ENCODE results near the gene MT3. TPM values are rescaled to one million over a fixed set of nuclear protein-coding genes. Genes with fewer than 3 reads are reported as not detected.
A peak's percentile ranks its signal among the peaks of the same experiment; 100 is the strongest.

MT3 gene
- total and polyA plus RNA-seq, 2 experiments from 2014 or later, result not detected

DNA sequence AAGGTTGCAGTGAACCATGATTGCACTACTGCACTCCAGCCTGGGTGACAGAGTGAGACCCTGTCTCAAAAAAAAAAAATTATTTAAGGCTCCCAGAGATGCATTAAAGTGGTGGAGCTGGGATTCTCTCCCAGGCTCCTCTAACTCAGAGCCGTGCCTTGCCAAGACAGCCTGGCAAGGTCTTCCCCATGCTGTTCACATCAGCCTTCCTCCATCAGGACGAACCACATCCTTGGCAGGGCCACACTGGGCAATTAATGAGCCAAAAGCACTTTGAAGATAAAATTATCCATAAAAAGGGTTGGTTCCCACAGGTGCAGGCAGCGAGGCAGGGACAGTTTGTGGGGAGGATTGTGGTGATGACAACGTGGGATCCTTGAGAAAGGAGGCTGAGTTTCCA is 49.7 kb upstream of the MT3 start:
- no peak overlapping the region for H3K4me2 ChIP-seq
- no peaks in the 10 kb centered on the region for H3K4me1 ChIP-seq (ENCODE audit: insufficient read depth)
- Mint-ChIP-seq H3K27me3 (ENCODE audit: insufficient read depth, low read depth, poor library complexity) (peaks cover 4% of the 10 kb centered on the region), H3K9me3 (peaks cover 3% of the 10 kb centered on the region; the same call in 2 of the 3 replicates), H3K4me1 (peaks cover 6% of the 10 kb centered on the region; the same call in 2 of the 3 replicates), H3K4me3 (no peak overlapping the region), H3K27ac (no peak overlapping the region), H3K36me3 (ENCODE audit: low read depth) (no peaks in the 10 kb centered on the region)
- ATAC-seq (no peak), DNase-seq (ENCODE audit: low spot score) (no peak)
- no peak overlapping the region for H2AFZ ChIP-seq
- H3K9me2 ChIP-seq (ENCODE audit: insufficient read depth), result no peaks in the 10 kb centered on the region
- no peaks in the 10 kb centered on the region for H3F3A ChIP-seq (replicated peaks; ENCODE audit: low read depth)
- TF ChIP-seq ETS1 (IDR thresholded peaks at IDR 0.05), result no peak
- H4K20me1 ChIP-seq (replicated peaks; ENCODE audit: insufficient read depth), result no peaks in the 10 kb centered on the region
- H3K27me3 ChIP-seq (ENCODE audit: insufficient read depth), result no peaks in the 10 kb centered on the region
- no peaks in the 10 kb centered on the region for H3K79me2 ChIP-seq (replicated peaks; ENCODE audit: insufficient read depth)
- no peaks in the 10 kb centered on the region for H3K36me3 ChIP-seq (ENCODE audit: insufficient read depth)
- H3K27ac ChIP-seq (ENCODE audit: low read depth), result no peak overlapping the region
- H3K4me3 ChIP-seq, result no peak overlapping the region

GRCh38 chr16:56542039-56542438 is 47.3 kb upstream of the MT3 start:
- DNase-seq (ENCODE audit: low spot score), result no peak
- Histone ChIP-seq H4K20me1 (replicated peaks; ENCODE audit: insufficient read depth) (no peaks in the 10 kb centered on the region), H2AFZ (no peak overlapping the region), H3K9me2 (ENCODE audit: insufficient read depth) (no peaks in the 10 kb centered on the region), H3F3A (replicated peaks; ENCODE audit: low read depth) (peaks cover 10% of the 10 kb centered on the region; the same call in 1 of the 2 replicates), H3K79me2 (replicated peaks; ENCODE audit: insufficient read depth) (no peaks in the 10 kb centered on the region), H3K27me3 (ENCODE audit: insufficient read depth) (no peaks in the 10 kb centered on the region), H3K36me3 (ENCODE audit: insufficient read depth) (no peaks in the 10 kb centered on the region), H3K4me3 (no peak overlapping the region), H3K4me1 (ENCODE audit: insufficient read depth) (peaks cover 11% of the 10 kb centered on the region), H3K27ac (ENCODE audit: low read depth) (no peak overlapping the region), H3K4me2 (no peak overlapping the region)
- Mint-ChIP-seq H3K36me3 (ENCODE audit: low read depth) (no peaks in the 10 kb centered on the region), H3K4me3 (no peak overlapping the region), H3K27me3 (ENCODE audit: insufficient read depth, low read depth, poor library complexity) (peaks cover 15% of the 10 kb centered on the region), H3K4me1 (peaks cover 11% of the 10 kb centered on the region), H3K9me3 (peaks cover 3% of the 10 kb centered on the region; the same call in 2 of the 3 replicates), H3K27ac (no peak overlapping the region)
- ATAC-seq, result no peak
- TF ChIP-seq POLR2AphosphoS5 (IDR thresholded peaks at IDR 0.05; ENCODE audit: low read depth) (no peak), JUNB (IDR thresholded peaks at IDR 0.05; ENCODE audit: unreplicated experiment) (no peak), CTCF (conservative IDR thresholded peaks at IDR 0.05; ENCODE audit: low read depth in 2 of 2) (no peak)

DNA sequence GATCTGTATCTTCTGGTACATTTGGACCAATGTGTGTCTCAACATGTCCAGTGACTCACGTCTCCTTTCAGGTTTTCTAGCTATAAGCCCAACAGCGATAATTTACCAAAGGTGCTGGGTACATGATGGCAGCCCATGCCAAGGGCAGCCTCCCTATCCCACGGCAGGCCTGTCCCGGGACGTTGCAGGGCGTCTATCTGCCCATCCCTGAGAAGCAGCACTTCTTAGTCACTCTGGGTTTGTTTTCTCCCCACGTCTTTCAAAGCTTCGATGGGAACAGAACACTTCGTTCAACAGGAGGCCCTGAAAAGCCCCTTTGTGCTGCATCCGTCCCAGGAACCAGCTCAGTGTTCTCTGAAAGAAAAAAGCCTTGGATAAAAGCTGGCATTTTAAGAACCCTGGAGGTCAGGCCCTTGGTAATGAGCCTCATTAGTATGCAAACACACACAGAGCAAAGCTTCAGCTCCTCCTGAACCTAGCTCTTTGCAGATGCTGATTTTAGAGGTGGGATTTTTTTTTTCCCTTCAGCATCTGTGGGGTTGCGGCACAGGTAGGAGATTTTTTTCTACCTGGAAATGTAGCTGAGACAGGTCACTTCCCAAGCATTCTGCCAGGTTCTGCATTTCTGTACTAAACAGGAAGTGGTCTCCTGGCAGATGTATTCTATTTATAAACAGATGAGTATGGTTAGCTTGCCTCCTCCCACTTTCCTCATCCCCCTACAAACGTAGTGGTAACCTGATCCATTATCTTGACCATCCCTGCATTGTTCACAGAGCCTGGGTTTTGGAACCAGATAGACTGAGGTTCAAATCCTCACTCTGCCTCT is 42.0 kb upstream of the MT3 start:
- H3K4me1 ChIP-seq (ENCODE audit: insufficient read depth), result peaks cover 24% of the 10 kb centered on the region
- DNase-seq (ENCODE audit: low spot score), result peak; percentile 88
- no peaks in the 10 kb centered on the region for H3K79me2 ChIP-seq (replicated peaks; ENCODE audit: insufficient read depth)
- peaks cover 11% of the 10 kb centered on the region; the same call in 1 of the 2 replicates for H3F3A ChIP-seq (replicated peaks; ENCODE audit: low read depth)
- no peaks in the 10 kb centered on the region for H3K36me3 ChIP-seq (ENCODE audit: insufficient read depth)
- peak; percentile 95 for ATAC-seq
- H3K9me3 Mint-ChIP-seq, result no peaks in the 10 kb centered on the region; the same call in 2 of the 3 replicates
- H3K27ac ChIP-seq (ENCODE audit: low read depth), result peak overlapping the region; percentile 97
- H4K20me1 ChIP-seq (replicated peaks; ENCODE audit: insufficient read depth), result no peaks in the 10 kb centered on the region
- H3K27ac Mint-ChIP-seq, result peak overlapping the region; percentile 96
- peak overlapping the region; percentile 40; the same call in 1 of the 2 replicates for H3K4me3 ChIP-seq
- H3K4me1 Mint-ChIP-seq, result peaks cover 32% of the 10 kb centered on the region
- peak overlapping the region; percentile 63 for H3K4me3 Mint-ChIP-seq
- no peaks in the 10 kb centered on the region for H3K36me3 Mint-ChIP-seq (ENCODE audit: low read depth)
- peak overlapping the region; percentile 72 for H3K4me2 ChIP-seq
- H3K9me2 ChIP-seq (ENCODE audit: insufficient read depth), result no peaks in the 10 kb centered on the region
- no peaks in the 10 kb centered on the region for H3K27me3 ChIP-seq (ENCODE audit: insufficient read depth)
- H3K27me3 Mint-ChIP-seq (ENCODE audit: insufficient read depth, low read depth, poor library complexity), result peaks cover 24% of the 10 kb centered on the region
- H2AFZ ChIP-seq, result peak overlapping the region; percentile 11; the same call in 1 of the 2 replicates
- TF ChIP-seq POLR2AphosphoS5 (IDR thresholded peaks at IDR 0.05; ENCODE audit: low read depth) (0 out of 2 replicates have a peak, but pooled peaks have one; percentile 27), ETS1 (IDR thresholded peaks at IDR 0.05) (0 out of 2 replicates have a peak, but pooled peaks have one; percentile 11)
- TF ChIP-seq, protein P1, sequence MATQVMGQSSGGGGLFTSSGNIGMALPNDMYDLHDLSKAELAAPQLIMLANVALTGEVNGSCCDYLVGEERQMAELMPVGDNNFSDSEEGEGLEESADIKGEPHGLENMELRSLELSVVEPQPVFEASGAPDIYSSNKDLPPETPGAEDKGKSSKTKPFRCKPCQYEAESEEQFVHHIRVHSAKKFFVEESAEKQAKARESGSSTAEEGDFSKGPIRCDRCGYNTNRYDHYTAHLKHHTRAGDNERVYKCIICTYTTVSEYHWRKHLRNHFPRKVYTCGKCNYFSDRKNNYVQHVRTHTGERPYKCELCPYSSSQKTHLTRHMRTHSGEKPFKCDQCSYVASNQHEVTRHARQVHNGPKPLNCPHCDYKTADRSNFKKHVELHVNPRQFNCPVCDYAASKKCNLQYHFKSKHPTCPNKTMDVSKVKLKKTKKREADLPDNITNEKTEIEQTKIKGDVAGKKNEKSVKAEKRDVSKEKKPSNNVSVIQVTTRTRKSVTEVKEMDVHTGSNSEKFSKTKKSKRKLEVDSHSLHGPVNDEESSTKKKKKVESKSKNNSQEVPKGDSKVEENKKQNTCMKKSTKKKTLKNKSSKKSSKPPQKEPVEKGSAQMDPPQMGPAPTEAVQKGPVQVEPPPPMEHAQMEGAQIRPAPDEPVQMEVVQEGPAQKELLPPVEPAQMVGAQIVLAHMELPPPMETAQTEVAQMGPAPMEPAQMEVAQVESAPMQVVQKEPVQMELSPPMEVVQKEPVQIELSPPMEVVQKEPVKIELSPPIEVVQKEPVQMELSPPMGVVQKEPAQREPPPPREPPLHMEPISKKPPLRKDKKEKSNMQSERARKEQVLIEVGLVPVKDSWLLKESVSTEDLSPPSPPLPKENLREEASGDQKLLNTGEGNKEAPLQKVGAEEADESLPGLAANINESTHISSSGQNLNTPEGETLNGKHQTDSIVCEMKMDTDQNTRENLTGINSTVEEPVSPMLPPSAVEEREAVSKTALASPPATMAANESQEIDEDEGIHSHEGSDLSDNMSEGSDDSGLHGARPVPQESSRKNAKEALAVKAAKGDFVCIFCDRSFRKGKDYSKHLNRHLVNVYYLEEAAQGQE (IDR thresholded peaks at IDR 0.05; ENCODE audit: unreplicated experiment), result no peak

All from GM23338 (cell line).